Dendritic cell treated with granulocyte-macrophage colony-stimulating factor and Interleukin-4, amounts not matched to agents 40 ng/mL and 50 ng/mL, for 4 days (primary cell): ENCODE results near the gene ADAM23.

ENCODE experiments used
- H3K27ac Mint-ChIP-seq: one replicate; pipeline ENCODE4 v1.8.0; 2022; ENCODE audit warnings: mild to moderate bottlenecking, mixed read lengths
- H3K27me3 Mint-ChIP-seq: one replicate; pipeline ENCODE4 v1.8.0; 2022; ENCODE audit warnings: mild to moderate bottlenecking, mixed read lengths
- H3K36me3 Mint-ChIP-seq: one replicate; pipeline ENCODE4 v1.8.0; 2022; ENCODE audit warnings: low read depth, mixed read lengths
- H3K4me1 Mint-ChIP-seq: one replicate; pipeline ENCODE4 v1.8.0; 2022; ENCODE audit warnings: low read depth, mixed read lengths
- H3K4me3 Mint-ChIP-seq: one replicate; pipeline ENCODE4 v1.8.0; 2022; ENCODE audit warnings: mild to moderate bottlenecking, moderate library complexity, mixed read lengths
- H3K9me3 Mint-ChIP-seq: one replicate; pipeline ENCODE4 v1.8.0; 2022; ENCODE audit warnings: mixed read lengths
- intact Hi-C: fragments of 100-400 bp; cut with micrococcal nuclease; formaldehyde crosslinking; loops from one replicate; pipeline ENCODE4 v1.15.0; 2022

The ADAM23 gene

DNA sequence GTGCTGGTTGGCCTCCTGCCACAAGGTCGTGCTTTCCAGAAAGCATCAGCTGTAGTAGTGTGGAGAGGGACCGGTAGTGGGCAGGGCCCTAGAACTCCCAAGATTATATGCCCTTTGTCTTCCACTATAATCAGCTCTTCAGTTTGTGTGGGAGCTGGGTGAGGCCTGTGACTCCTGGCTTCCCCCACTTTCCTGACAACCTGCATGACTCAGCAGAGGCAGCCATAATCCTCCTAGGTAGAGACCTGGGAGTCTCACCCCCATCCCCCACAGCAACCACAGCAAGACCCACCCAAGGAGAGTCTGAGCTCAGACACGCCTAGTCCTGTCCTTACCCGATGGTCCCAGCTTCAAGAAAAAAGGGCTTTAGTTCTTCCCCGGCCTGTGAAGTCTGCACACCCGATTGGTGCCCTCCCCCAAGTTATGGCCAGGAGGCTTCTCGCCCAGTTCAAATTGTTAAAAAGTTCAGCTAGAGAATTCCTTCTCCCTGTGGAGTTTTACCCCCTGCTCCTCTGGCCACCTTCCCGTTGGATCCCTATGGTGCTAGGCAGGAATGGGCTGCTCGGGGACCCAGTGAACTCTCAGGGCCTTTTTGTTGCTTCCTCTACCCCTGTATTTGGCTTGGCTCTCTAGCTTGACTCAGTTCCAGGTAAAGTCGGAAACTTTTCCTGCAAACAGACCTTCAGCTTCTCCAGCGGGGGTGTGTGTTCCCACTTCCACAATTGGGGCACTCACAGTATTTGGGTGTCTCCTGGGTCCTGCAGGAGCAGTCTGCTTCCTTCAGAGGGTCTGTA, 141.2 kb downstream of the ADAM23 start:
- H3K9me3 Mint-ChIP-seq: no peaks in the 10 kb centered on the region
- H3K27ac Mint-ChIP-seq: no peak overlapping the region
- no peaks in the 10 kb centered on the region for H3K4me1 Mint-ChIP-seq
- no peaks in the 10 kb centered on the region for H3K27me3 Mint-ChIP-seq
- no peaks in the 10 kb centered on the region for H3K36me3 Mint-ChIP-seq
- H3K4me3 Mint-ChIP-seq: no peak overlapping the region
- intact Hi-C loops: no loop called here

- Mint-ChIP-seq H3K4me3 (no peak overlapping the region), H3K27ac (no peak overlapping the region), H3K36me3 (no peaks in the 10 kb centered on the region), H3K9me3 (no peaks in the 10 kb centered on the region), H3K27me3 (no peaks in the 10 kb centered on the region), H3K4me1 (no peaks in the 10 kb centered on the region)
- intact Hi-C loops: no loop called here
Measured at GRCh38 chr2:206585335-206585734, 142.0 kb downstream of the ADAM23 start.

DNA sequence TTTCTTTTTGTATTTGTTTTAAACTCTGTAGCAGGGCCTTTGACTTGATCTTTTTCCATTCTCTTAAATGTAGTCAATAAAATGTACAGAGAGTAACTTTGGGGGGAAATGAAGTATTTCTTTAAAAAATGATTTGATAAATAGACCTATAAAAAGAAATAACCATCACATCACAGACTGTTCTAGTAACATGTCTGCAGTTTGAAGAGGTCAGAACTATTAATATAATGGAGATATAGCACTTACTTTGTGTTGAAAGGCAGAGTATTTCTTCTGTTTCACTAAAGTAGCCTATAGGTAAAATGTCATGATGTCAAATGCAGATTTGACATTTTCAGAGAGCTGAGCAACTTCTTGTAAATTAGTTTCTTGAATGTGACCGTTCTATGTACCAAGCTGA, 143.3 kb downstream of the ADAM23 start:
- no peaks in the 10 kb centered on the region for H3K27me3 Mint-ChIP-seq
- H3K4me3 Mint-ChIP-seq: no peak overlapping the region
- H3K36me3 Mint-ChIP-seq: no peaks in the 10 kb centered on the region
- no peak overlapping the region for H3K27ac Mint-ChIP-seq
- H3K9me3 Mint-ChIP-seq: no peaks in the 10 kb centered on the region
- intact Hi-C loops: no loop called here
- H3K4me1 Mint-ChIP-seq: no peaks in the 10 kb centered on the region

GRCh38 chr2:206597717-206598218, 154.4 kb downstream of the ADAM23 start:
- intact Hi-C loops: no loop called here
- H3K27ac Mint-ChIP-seq: no peak overlapping the region
- H3K9me3 Mint-ChIP-seq: no peaks in the 10 kb centered on the region
- H3K4me3 Mint-ChIP-seq: no peak overlapping the region
- H3K4me1 Mint-ChIP-seq: no peaks in the 10 kb centered on the region
- no peaks in the 10 kb centered on the region for H3K27me3 Mint-ChIP-seq
- H3K36me3 Mint-ChIP-seq: no peaks in the 10 kb centered on the region

GRCh38 chr2:206603243-206603642, 159.9 kb downstream of the ADAM23 start:
- Mint-ChIP-seq H3K9me3 (no peaks in the 10 kb centered on the region), H3K27me3 (no peaks in the 10 kb centered on the region), H3K4me3 (no peak overlapping the region), H3K36me3 (no peaks in the 10 kb centered on the region), H3K4me1 (no peaks in the 10 kb centered on the region), H3K27ac (no peak overlapping the region)
- intact Hi-C loops: no loop called here

DNA sequence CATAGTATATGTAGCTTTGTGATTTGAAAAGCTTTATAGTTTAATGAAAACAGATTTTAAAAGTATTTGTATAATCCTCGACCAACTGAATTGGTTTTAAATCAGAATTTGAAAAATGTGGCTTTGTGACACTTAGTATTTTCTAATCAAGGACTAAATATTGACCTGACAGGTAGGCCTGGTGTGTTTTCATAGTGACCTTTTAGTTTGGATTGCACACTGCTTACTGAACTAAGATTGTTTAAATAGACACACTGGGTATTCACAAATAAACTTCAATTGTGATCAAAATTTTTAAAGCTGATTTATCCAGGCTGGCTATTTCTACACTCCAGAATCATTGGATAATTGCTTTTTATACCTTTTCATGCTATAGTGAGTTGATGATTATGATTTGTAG, 167.1 kb downstream of the ADAM23 start:
- Mint-ChIP-seq H3K36me3 (no peaks in the 10 kb centered on the region), H3K4me1 (peaks cover 9% of the 10 kb centered on the region), H3K27ac (no peak overlapping the region), H3K4me3 (no peak overlapping the region), H3K27me3 (no peaks in the 10 kb centered on the region), H3K9me3 (no peaks in the 10 kb centered on the region)
- intact Hi-C loops: no loop called here

- H3K36me3 Mint-ChIP-seq: no peaks in the 10 kb centered on the region
- H3K9me3 Mint-ChIP-seq: no peaks in the 10 kb centered on the region
- H3K27me3 Mint-ChIP-seq: no peaks in the 10 kb centered on the region
Measured at GRCh38 chr2:206611191-206611590, 167.9 kb downstream of the ADAM23 start.

DNA sequence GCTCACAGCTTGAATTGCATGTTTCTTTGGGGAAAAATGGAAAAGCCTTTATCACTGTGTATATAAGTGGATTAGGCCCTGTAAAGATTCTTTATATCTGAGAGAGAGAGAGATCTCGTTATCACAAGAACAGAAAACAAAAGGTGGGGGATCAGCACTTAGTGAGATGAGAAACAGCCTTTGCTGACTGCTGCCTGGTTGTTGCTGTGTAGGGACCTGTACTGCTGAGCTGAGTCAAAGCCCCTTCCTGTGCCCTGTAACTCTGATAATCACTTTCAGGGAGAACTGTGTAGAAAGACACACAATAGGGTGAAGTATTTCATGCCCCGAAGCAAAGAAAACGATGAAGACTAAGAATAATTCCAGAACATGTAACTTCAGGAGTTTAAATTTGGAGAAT, 168.4 kb downstream of the ADAM23 start:
- peaks cover 9% of the 10 kb centered on the region for H3K4me1 Mint-ChIP-seq
- intact Hi-C loops: no loop called here
- H3K27ac Mint-ChIP-seq: no peak overlapping the region
- no peaks in the 10 kb centered on the region for H3K27me3 Mint-ChIP-seq
- H3K4me3 Mint-ChIP-seq: no peak overlapping the region
- H3K36me3 Mint-ChIP-seq: no peaks in the 10 kb centered on the region
- no peaks in the 10 kb centered on the region for H3K9me3 Mint-ChIP-seq

More at GRCh38 chr2:206611191-206611590, 167.9 kb downstream of the ADAM23 start:
- H3K4me3 Mint-ChIP-seq: no peak overlapping the region
- H3K4me1 Mint-ChIP-seq: peaks cover 9% of the 10 kb centered on the region
- no peak overlapping the region for H3K27ac Mint-ChIP-seq
- intact Hi-C loops: no loop called here

GRCh38 chr2:206614811-206615210, 171.5 kb downstream of the ADAM23 start:
- no peaks in the 10 kb centered on the region for H3K27me3 Mint-ChIP-seq
- no peak overlapping the region for H3K4me3 Mint-ChIP-seq
- no peak overlapping the region for H3K27ac Mint-ChIP-seq
- no peaks in the 10 kb centered on the region for H3K9me3 Mint-ChIP-seq
- H3K4me1 Mint-ChIP-seq: peaks cover 2% of the 10 kb centered on the region
- no peaks in the 10 kb centered on the region for H3K36me3 Mint-ChIP-seq
- intact Hi-C loops: no loop called here

- no peak overlapping the region for H3K4me3 Mint-ChIP-seq
- H3K27ac Mint-ChIP-seq: no peak overlapping the region
- intact Hi-C loops: no loop called here
- H3K9me3 Mint-ChIP-seq: no peaks in the 10 kb centered on the region
- H3K36me3 Mint-ChIP-seq: no peaks in the 10 kb centered on the region
- no peaks in the 10 kb centered on the region for H3K4me1 Mint-ChIP-seq
- H3K27me3 Mint-ChIP-seq: no peaks in the 10 kb centered on the region
Measured at GRCh38 chr2:206615417-206616089, 172.2 kb downstream of the ADAM23 start.

DNA sequence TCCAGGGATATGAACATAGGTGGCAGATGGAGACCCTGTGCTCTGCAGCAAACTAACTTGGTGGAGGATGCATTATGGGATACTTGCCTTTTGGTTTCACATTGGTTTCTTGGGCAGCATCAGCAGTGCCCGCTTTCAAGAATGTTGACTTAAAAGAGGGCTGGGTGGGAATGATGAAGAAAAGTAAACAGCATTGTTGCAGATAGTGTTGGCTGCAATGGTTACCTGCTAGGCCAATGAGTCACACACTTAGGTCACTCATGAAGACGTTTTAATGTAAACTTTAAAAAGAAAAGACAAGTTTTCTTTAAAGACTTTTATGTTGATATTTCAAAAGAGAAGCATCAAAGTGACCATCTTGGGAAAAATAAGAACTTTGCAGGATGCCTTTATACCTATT, 172.8 kb downstream of the ADAM23 start:
- no peaks in the 10 kb centered on the region for H3K36me3 Mint-ChIP-seq
- intact Hi-C loops: no loop called here
- H3K9me3 Mint-ChIP-seq: no peaks in the 10 kb centered on the region
- no peaks in the 10 kb centered on the region for H3K27me3 Mint-ChIP-seq
- H3K4me3 Mint-ChIP-seq: no peak overlapping the region
- no peak overlapping the region for H3K27ac Mint-ChIP-seq
- no peaks in the 10 kb centered on the region for H3K4me1 Mint-ChIP-seq

- Mint-ChIP-seq H3K27me3 (no peaks in the 10 kb centered on the region), H3K4me1 (no peaks in the 10 kb centered on the region), H3K4me3 (no peak overlapping the region), H3K9me3 (no peaks in the 10 kb centered on the region), H3K27ac (no peak overlapping the region), H3K36me3 (no peaks in the 10 kb centered on the region)
- intact Hi-C loops: no loop called here
Measured at GRCh38 chr2:206619011-206619410, 175.7 kb downstream of the ADAM23 start.

GRCh38 chr2:206626108-206626507, 182.8 kb downstream of the ADAM23 start:
- intact Hi-C loops: no loop called here
- Mint-ChIP-seq H3K4me1 (no peaks in the 10 kb centered on the region), H3K9me3 (no peaks in the 10 kb centered on the region), H3K27ac (no peak overlapping the region), H3K36me3 (no peaks in the 10 kb centered on the region), H3K27me3 (peaks cover 1% of the 10 kb centered on the region), H3K4me3 (no peak overlapping the region)

- H3K36me3 Mint-ChIP-seq: no peaks in the 10 kb centered on the region
- no peak overlapping the region for H3K4me3 Mint-ChIP-seq
Measured at GRCh38 chr2:206627632-206628031, 184.3 kb downstream of the ADAM23 start.

More at GRCh38 chr2:206627632-206628031, 184.3 kb downstream of the ADAM23 start:
- H3K4me1 Mint-ChIP-seq: no peaks in the 10 kb centered on the region
- no peak overlapping the region for H3K27ac Mint-ChIP-seq
- H3K27me3 Mint-ChIP-seq: peaks cover 1% of the 10 kb centered on the region
- no peaks in the 10 kb centered on the region for H3K9me3 Mint-ChIP-seq
- intact Hi-C loops: no loop called here
